OCI-LY3 (cell line): ENCODE results near the gene TBX10.

ENCODE experiments used
- H2AFZ ChIP-seq: fragments of 200-600, 300-600 bp; shearing (Covaris generic); 2 replicates; pipeline ENCODE4 v1.6.0; 2014; ENCODE audit warnings: antibody characterized with exemption, low read depth, low read length
- H3K27ac ChIP-seq: fragments of 200-600, 300-600 bp; sonication (generic); 2 replicates; pipeline ENCODE4 v1.5.1; 2014; ENCODE audit warnings: mild to moderate bottlenecking, low read length, moderate library complexity, mixed read lengths
- H3K27me3 ChIP-seq: fragments of 200-600, 300-600 bp; sonication (generic); 2 replicates; pipeline ENCODE4 v1.6.1; 2014; ENCODE audit warnings: low read depth, low read length, mixed read lengths
- H3K36me3 ChIP-seq: fragments of 200-600, 300-600 bp; sonication (generic); replicated peaks from 2 replicates; pipeline ENCODE3; 2014; ENCODE audit warnings: low read depth, low read length, mixed read lengths
- H3K4me1 ChIP-seq: fragments of 300-600, 200-600 bp; sonication (generic); 2 replicates; pipeline ENCODE4 v1.6.1; 2014; ENCODE audit warnings: low read length, mixed read lengths
- H3K4me2 ChIP-seq: fragments of 200-600, 300-600 bp; sonication (generic); 2 replicates; pipeline ENCODE4 v1.6.1; 2014; ENCODE audit warnings: low read length, mixed read lengths
- H3K4me3 ChIP-seq: fragments of 300-600, 200-600 bp; sonication (generic); 2 replicates; pipeline ENCODE4 v1.5.1; 2014; ENCODE audit warnings: antibody characterized with exemption, mild to moderate bottlenecking, low read length, moderate library complexity
- H3K79me2 ChIP-seq: fragments of 300-600, 200-600 bp; shearing (Covaris generic); 2 replicates; pipeline ENCODE4 v1.6.1; 2014; ENCODE audit warnings: mild to moderate bottlenecking, low read length, mixed read lengths
- H3K9ac ChIP-seq: fragments of 300-600, 200-600 bp; shearing (Covaris generic); 2 replicates; pipeline ENCODE4 v1.6.0; 2014; ENCODE audit warnings: mild to moderate bottlenecking, low read length, moderate library complexity
- H3K9me3 ChIP-seq: fragments of 200-600, 300-600 bp; shearing (Covaris generic); 2 replicates; pipeline ENCODE4 v1.6.1; 2014; ENCODE audit warnings: low read length, mixed read lengths; ENCODE audit not compliant: insufficient read depth
- H4K20me1 ChIP-seq: fragments of 200-600, 300-600 bp; sonication (generic); 2 replicates; pipeline ENCODE4 v1.6.1; 2016; ENCODE audit warnings: low read length, mixed read lengths; ENCODE audit not compliant: insufficient read depth
- EZH2phosphoT487 ChIP-seq: fragments of 200-600 bp; shearing (Covaris generic); IDR thresholded peaks from 2 replicates; pipeline ENCODE4 v1.6.1; 2018; ENCODE audit warnings: antibody characterized with exemption, mixed run types, low read depth
- TF ChIP-seq, protein P1 (sequence below): fragments of 200-600, 300-600 bp; sonication (generic); IDR thresholded peaks from 2 replicates; pipeline ENCODE4 v1.5.1; 2014; ENCODE audit warnings: antibody characterized with exemption, low read length, low read depth

Gene TBX10

GRCh38 chr11:67680696-67681470 is 41.3 kb upstream of the TBX10 start:
- H3K79me2 ChIP-seq, result no peaks in the 10 kb centered on the region
- H4K20me1 ChIP-seq, result no peaks in the 10 kb centered on the region
- TF ChIP-seq, protein P1, sequence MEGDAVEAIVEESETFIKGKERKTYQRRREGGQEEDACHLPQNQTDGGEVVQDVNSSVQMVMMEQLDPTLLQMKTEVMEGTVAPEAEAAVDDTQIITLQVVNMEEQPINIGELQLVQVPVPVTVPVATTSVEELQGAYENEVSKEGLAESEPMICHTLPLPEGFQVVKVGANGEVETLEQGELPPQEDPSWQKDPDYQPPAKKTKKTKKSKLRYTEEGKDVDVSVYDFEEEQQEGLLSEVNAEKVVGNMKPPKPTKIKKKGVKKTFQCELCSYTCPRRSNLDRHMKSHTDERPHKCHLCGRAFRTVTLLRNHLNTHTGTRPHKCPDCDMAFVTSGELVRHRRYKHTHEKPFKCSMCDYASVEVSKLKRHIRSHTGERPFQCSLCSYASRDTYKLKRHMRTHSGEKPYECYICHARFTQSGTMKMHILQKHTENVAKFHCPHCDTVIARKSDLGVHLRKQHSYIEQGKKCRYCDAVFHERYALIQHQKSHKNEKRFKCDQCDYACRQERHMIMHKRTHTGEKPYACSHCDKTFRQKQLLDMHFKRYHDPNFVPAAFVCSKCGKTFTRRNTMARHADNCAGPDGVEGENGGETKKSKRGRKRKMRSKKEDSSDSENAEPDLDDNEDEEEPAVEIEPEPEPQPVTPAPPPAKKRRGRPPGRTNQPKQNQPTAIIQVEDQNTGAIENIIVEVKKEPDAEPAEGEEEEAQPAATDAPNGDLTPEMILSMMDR, result no peak
- no peak for TF ChIP-seq EZH2phosphoT487
- peaks cover 6% of the 10 kb centered on the region for H3K4me1 ChIP-seq
- H3K27me3 ChIP-seq, result peaks cover 36% of the 10 kb centered on the region
- H3K27ac ChIP-seq, result no peak overlapping the region
- no peak overlapping the region for H3K4me2 ChIP-seq
- no peak overlapping the region for H2AFZ ChIP-seq
- H3K4me3 ChIP-seq, result no peak overlapping the region
- no peaks in the 10 kb centered on the region for H3K36me3 ChIP-seq
- no peak overlapping the region for H3K9ac ChIP-seq
- no peaks in the 10 kb centered on the region for H3K9me3 ChIP-seq

GRCh38 chr11:67675058-67675747 is 35.6 kb upstream of the TBX10 start:
- Histone ChIP-seq H3K4me1 (no peaks in the 10 kb centered on the region), H2AFZ (no peak overlapping the region), H3K36me3 (no peaks in the 10 kb centered on the region), H3K27ac (no peak overlapping the region), H3K27me3 (peaks cover 38% of the 10 kb centered on the region), H3K4me2 (no peak overlapping the region), H3K9ac (no peak overlapping the region), H3K79me2 (no peaks in the 10 kb centered on the region), H3K4me3 (no peak overlapping the region), H3K9me3 (no peaks in the 10 kb centered on the region), H4K20me1 (no peaks in the 10 kb centered on the region)
- TF ChIP-seq, protein P1, result no peak
- no peak for TF ChIP-seq EZH2phosphoT487

DNA sequence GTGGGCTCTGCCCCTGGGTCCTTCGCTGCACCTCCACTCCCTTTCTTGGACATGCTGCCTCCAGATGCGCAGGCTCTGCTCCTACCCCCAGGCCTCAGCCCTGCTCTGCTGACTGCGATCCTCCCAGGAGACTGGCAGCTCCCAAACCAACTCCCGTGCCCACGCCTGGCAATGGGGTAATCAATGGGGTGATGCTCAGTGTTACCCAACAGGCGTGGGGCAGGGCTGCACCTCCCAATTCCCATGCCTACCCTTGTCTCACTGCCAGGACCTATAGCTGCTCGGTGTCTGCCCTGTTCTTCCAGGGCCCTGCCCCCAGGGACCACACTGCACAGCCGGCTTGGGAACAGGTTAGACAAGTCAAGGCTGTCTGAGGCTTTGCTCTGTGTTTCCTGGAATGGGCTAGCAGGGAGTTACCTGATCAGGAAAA is 34.9 kb upstream of the TBX10 start, which contains the start of gene ALDH3B2:
ALDH3B2 (minus strand) TSS at position 182 of the 430 bp plus-strand sequence. CDS start 7,688 bp downstream, outside the sequence.
- no peaks in the 10 kb centered on the region for H4K20me1 ChIP-seq
- no peak within 1 kb of the TSS for H2AFZ ChIP-seq

GRCh38 chr11:67673902-67674301 is 34.3 kb upstream of the TBX10 start:
- Histone ChIP-seq H3K9me3 (no peaks in the 10 kb centered on the region; the same call in 1 of the 2 replicates), H3K36me3 (no peaks in the 10 kb centered on the region), H3K4me2 (no peak overlapping the region), H3K79me2 (no peaks in the 10 kb centered on the region), H3K4me3 (no peak overlapping the region), H4K20me1 (no peaks in the 10 kb centered on the region), H3K9ac (no peak overlapping the region), H2AFZ (no peak overlapping the region), H3K4me1 (no peaks in the 10 kb centered on the region), H3K27ac (no peak overlapping the region), H3K27me3 (peaks cover 38% of the 10 kb centered on the region)
- TF ChIP-seq, protein P1, result no peak
- TF ChIP-seq EZH2phosphoT487, result no peak

More for the DNA sequence above, 34.9 kb upstream of the TBX10 start, which contains the start of gene ALDH3B2:
- H3K4me3 ChIP-seq, result no peak within 1 kb of the TSS
- H3K4me1 ChIP-seq, result no peaks in the 10 kb centered on the region
- H3K36me3 ChIP-seq, result no peaks in the 10 kb centered on the region
- peaks cover 38% of the 10 kb centered on the region for H3K27me3 ChIP-seq
- no peak within 1 kb of the TSS for H3K9ac ChIP-seq
- H3K27ac ChIP-seq, result no peak within 1 kb of the TSS
- H3K79me2 ChIP-seq, result no peaks in the 10 kb centered on the region
- H3K9me3 ChIP-seq, result no peaks in the 10 kb centered on the region; the same call in 1 of the 2 replicates
- no peak for TF ChIP-seq EZH2phosphoT487
- TF ChIP-seq, protein P1, result no peak
- no peak within 1 kb of the TSS for H3K4me2 ChIP-seq
